ENCODE data around the gene TMTC4. TPM values are rescaled to one million over a fixed set of nuclear protein-coding genes. Genes with fewer than 3 reads are reported as not detected.

TMTC4 gene
- total RNA-seq, 2 experiments from 2014 or later: 15.7 to 19.8 TPM

GRCh38 chr13:100694722-100695508 is 20.3 kb upstream of the TMTC4 start:
- Histone ChIP-seq H3K4me2 (ENCODE audit: low read length) (no peak overlapping the region), H4K20me1 (ENCODE audit: insufficient read depth, low read length) (no peaks in the 10 kb centered on the region), H2AFZ (ENCODE audit: low read length) (no peak overlapping the region), H3K79me2 (ENCODE audit: insufficient read depth, low read depth, low read length) (no peaks in the 10 kb centered on the region), H3K36me3 (ENCODE audit: insufficient read depth, low read length) (no peaks in the 10 kb centered on the region), H3K4me3 (ENCODE audit: low read depth, low read length, poor library complexity, severe bottlenecking) (no peak overlapping the region), H3K4me1 (ENCODE audit: insufficient read depth, low read length, poor library complexity, severe bottlenecking) (no peaks in the 10 kb centered on the region), H3K27ac (ENCODE audit: low read depth, low read length, poor library complexity, severe bottlenecking) (no peak overlapping the region), H3K9me2 (ENCODE audit: insufficient read depth, low read length) (no peaks in the 10 kb centered on the region), H3K9me3 (ENCODE audit: low read length) (no peaks in the 10 kb centered on the region)
- TF ChIP-seq CTCF (conservative IDR thresholded peaks at IDR 0.05; ENCODE audit: low read length) (peak; percentile 52), EZH2phosphoT487 (IDR thresholded peaks at IDR 0.05; ENCODE audit: borderline replicate concordance, low read depth, low read length) (no peak)
- POLR2A ChIA-PET: no interaction called here
- CTCF ChIA-PET (ENCODE audit: unreplicated experiment): no interaction called here
- DNase-seq (ENCODE audit: low spot score): no peak
- intact Hi-C loops (cut with micrococcal nuclease; ENCODE audit: unreplicated experiment): no loop called here
- no TSS peak for BruUV-seq (replicated peaks)

GRCh38 chr13:100689191-100689590 is 14.6 kb upstream of the TMTC4 start:
- CTCF ChIA-PET (ENCODE audit: unreplicated experiment): no interaction called here
- no peak overlapping the region for H3K4me2 ChIP-seq (ENCODE audit: low read length)

More at GRCh38 chr13:100689191-100689590, 14.6 kb upstream of the TMTC4 start:
- no TSS peak for BruUV-seq (replicated peaks)
- no peak for DNase-seq (ENCODE audit: low spot score)
- Histone ChIP-seq H4K20me1 (ENCODE audit: insufficient read depth, low read length) (no peaks in the 10 kb centered on the region), H2AFZ (ENCODE audit: low read length) (no peak overlapping the region), H3K27ac (ENCODE audit: low read depth, low read length, poor library complexity, severe bottlenecking) (no peak overlapping the region), H3K9me2 (ENCODE audit: insufficient read depth, low read length) (no peaks in the 10 kb centered on the region), H3K79me2 (ENCODE audit: insufficient read depth, low read depth, low read length) (no peaks in the 10 kb centered on the region), H3K9me3 (ENCODE audit: low read length) (no peaks in the 10 kb centered on the region), H3K4me1 (ENCODE audit: insufficient read depth, low read length, poor library complexity, severe bottlenecking) (no peaks in the 10 kb centered on the region), H3K36me3 (ENCODE audit: insufficient read depth, low read length) (no peaks in the 10 kb centered on the region), H3K4me3 (ENCODE audit: low read depth, low read length, poor library complexity, severe bottlenecking) (no peak overlapping the region)
- POLR2A ChIA-PET: no interaction called here
- intact Hi-C loops (cut with micrococcal nuclease; ENCODE audit: unreplicated experiment): no loop called here
- TF ChIP-seq CTCF (conservative IDR thresholded peaks at IDR 0.05; ENCODE audit: low read length) (no peak), EZH2phosphoT487 (IDR thresholded peaks at IDR 0.05; ENCODE audit: borderline replicate concordance, low read depth, low read length) (no peak)
